K562 (cell line): ENCODE measurements around the gene CHTOP. TPM values are rescaled to one million over a fixed set of nuclear protein-coding genes. Genes with fewer than 3 reads are reported as not detected.

ENCODE experiments used
- ATAC-seq: fragments of 200-7000 bp; cut with Tn5 transposase; 3 replicates; pipeline ENCODE4 v1.9.1; 2020; ENCODE audit warnings: moderate library complexity
- BruUV-seq: library from RNA; stranded (reverse); fragments of 400-500 nt; replicated peaks from 2 replicates; lab custom pipeline; 2021; lab: Mats Ljungman, UMichigan
- CTCF ChIA-PET: fragments of 300-600 bp; formaldehyde crosslinking; extraction: SDS; loops from one replicate; lab custom pipeline; 2021; ENCODE audit warnings: low intra/inter-chr PET ratio; lab: Yijun Ruan, JAX
- POLR2A ChIA-PET: fragments of 300-600, 350-650 bp; sonication (Branson Sonifier 250); formaldehyde crosslinking; extraction: SDS; loops from one replicate; lab custom pipeline; 2021; ENCODE audit warnings: antibody characterized with exemption, inconsistent platforms; lab: Yijun Ruan, JAX
- DNase-seq, 4 experiments: peaks; one replicate each; pipeline versions ENCODE4 v3.0.0 to v3.0.0-alpha.2; 2011 to 2018; ENCODE audit warnings: low spot score in 3 of 4, mixed read lengths in 3 of 4; ENCODE audit errors: extremely low read depth in 1 of 4
- FAIRE-seq: peaks from 2 replicates; lab custom pipeline; 2011; peaks lifted over from hg19 to GRCh38; lab: Jason Lieb, UNC
- H2AFZ ChIP-seq: 2 replicates; pipeline ENCODE4 v1.6.0; 2011; ENCODE audit warnings: low read depth, low read length, control low read depth, inconsistent platforms
- H3K27ac ChIP-seq: fragments of 200-600 bp; 3 replicates; pipeline ENCODE4 v1.8.0; 2011; ENCODE audit warnings: low read depth, mild to moderate bottlenecking, control low read depth, inconsistent platforms, low read length, moderate library complexity, mixed read lengths; ENCODE audit errors: extremely low read depth
- H3K27me3 ChIP-seq, 2 experiments: fragments of 300-600 bp in 1 of 2; 2 replicates in 1 of 2; 3 replicates in 1 of 2; pipeline versions ENCODE4 v1.6.0 to v1.8.0; 2011; ENCODE audit warnings: inconsistent platforms in 2 of 2, low read length in 2 of 2, mild to moderate bottlenecking in 1 of 2, mixed read lengths in 1 of 2, moderate library complexity in 1 of 2; ENCODE audit not compliant: control insufficient read depth in 2 of 2, insufficient read depth in 2 of 2
- H3K36me3 ChIP-seq: fragments of 300-600 bp; 3 replicates; pipeline ENCODE4 v1.8.0; 2011; ENCODE audit warnings: mild to moderate bottlenecking, low read length, inconsistent platforms; ENCODE audit not compliant: control insufficient read depth, insufficient read depth
- H3K4me1 ChIP-seq, 2 experiments: fragments of 200-600 bp in 1 of 2; replicated peaks in 1 of 2; 2 replicates in 1 of 2; 3 replicates in 1 of 2; pipeline versions ENCODE4 v1.5.1 to v1.8.0; 2011; ENCODE audit warnings: inconsistent platforms in 2 of 2, low read length in 2 of 2, mild to moderate bottlenecking in 1 of 2, mixed read lengths in 1 of 2, moderate library complexity in 1 of 2; ENCODE audit not compliant: control insufficient read depth in 2 of 2, insufficient read depth in 2 of 2
- H3K4me2 ChIP-seq: 2 replicates; pipeline ENCODE4 v1.6.1; 2011; ENCODE audit warnings: low read length, control low read depth, inconsistent platforms, mixed read lengths; ENCODE audit not compliant: insufficient read depth
- H3K4me3 ChIP-seq: fragments of 200-600 bp; sonication (generic), shearing (Covaris generic); 2 replicates; pipeline ENCODE4 v1.5.1; 2016; ENCODE audit warnings: control low read depth, inconsistent platforms
- H3K79me2 ChIP-seq: fragments of 200-600 bp; 3 replicates; pipeline ENCODE4 v1.8.0; 2011; ENCODE audit warnings: low read length, inconsistent platforms; ENCODE audit not compliant: control insufficient read depth, insufficient read depth
- H3K9ac ChIP-seq, 2 experiments: 2 replicates each; pipeline versions ENCODE4 v1.6.0 to v1.6.1; 2011; ENCODE audit warnings: low read depth in 2 of 2, low read length in 2 of 2, control low read depth in 1 of 2, inconsistent platforms in 1 of 2, mild to moderate bottlenecking in 1 of 2, mixed read lengths in 1 of 2; ENCODE audit not compliant: insufficient read depth in 1 of 2
- H3K9me1 ChIP-seq: one replicate; pipeline ENCODE4 v1.6.0; 2011; ENCODE audit warnings: inconsistent platforms, mild to moderate bottlenecking, low read length, moderate library complexity; ENCODE audit not compliant: control insufficient read depth, insufficient read depth
- H3K9me3 ChIP-seq: replicated peaks from 2 replicates; pipeline ENCODE4 v1.5.1; 2011; ENCODE audit warnings: low read depth, low read length, inconsistent platforms; ENCODE audit not compliant: control insufficient read depth, insufficient read depth
- H4K20me1 ChIP-seq: replicated peaks from 2 replicates; pipeline ENCODE4 v1.6.1; 2011; ENCODE audit warnings: low read length, inconsistent platforms, mixed read lengths; ENCODE audit not compliant: control insufficient read depth, insufficient read depth
- MAFG ChIP-seq: fragments of 450-650 bp; conservative IDR thresholded peaks from 2 replicates; pipeline ENCODE4 v1.6.1; 2016; ENCODE audit warnings: missing genetic modification characterization, missing compliant biosample characterization
- PRDM10 ChIP-seq: fragments of 450-650 bp; IDR thresholded peaks from 2 replicates; pipeline ENCODE4 v1.6.1; 2018; ENCODE audit not compliant: partially characterized antibody
- ZNF592 ChIP-seq: fragments of 450-650 bp; IDR thresholded peaks from 2 replicates; pipeline ENCODE4 v1.6.1; 2017; ENCODE audit warnings: antibody characterized with exemption, mild to moderate bottlenecking
- WGBS: fragments of 100-300 bp; shearing (Covaris generic); methylation state at CpG from one replicate; pipeline ENCODE4 v1.1.6; 2016; ENCODE audit warnings: low coverage, mixed read lengths; ENCODE audit not compliant: insufficient coverage; ENCODE audit errors: missing lambda C conversion rate; 5-methylcytosine and 5-hydroxymethylcytosine counted together
- in situ Hi-C: fragments of 300-500 bp; cut with MboI; formaldehyde crosslinking; loops from 4 replicates; pipeline ENCODE4 v1.15.0; 2018; ENCODE audit warnings: inconsistent platforms, mixed read lengths
- intact Hi-C: fragments of 100-400 bp; cut with micrococcal nuclease; formaldehyde crosslinking; loops from 2 replicates; pipeline ENCODE4 v1.14.2; 2022
- polyA plus RNA-seq, 8 experiments: library from polyadenylated mRNA; depleted of rRNA in 4 of 8; stranded (reverse) in 5 of 8; unstranded in 3 of 8; fragments of >200 nt; fragmentation: Nextera tagmentation in 2 of 8; fragmentation: Illumina TruSeq in 1 of 8; extraction: Ambion mirVana in 2 of 8; extraction: Trizol in 1 of 8; gene quantifications; 2 replicates each; pipeline versions ENCODE4 v1.2.1 to v1.2.3, GENCODE V29; 2011 to 2014; ENCODE audit warnings: inconsistent platforms in 1 of 8, missing spikeins in 1 of 8
- total RNA-seq, 7 experiments: library from RNA; depleted of rRNA in 6 of 7; stranded (reverse); fragments of >200 nt in 6 of 7; fragmentation: Illumina TruSeq in 2 of 7; extraction: Trizol in 2 of 7; gene quantifications; 2 replicates each; pipeline versions ENCODE4 v1.2.1 to v1.2.3, GENCODE V29; 2011 to 2021; ENCODE audit warnings: low replicate concordance in 1 of 7

Gene CHTOP
- total and polyA plus RNA-seq, 9 of the 15 experiments (the other 6 are each of a cell fraction or from before 2014, with no cell fraction given): 10.2 to 91.8 (median 60.8) TPM

GRCh38 chr1:153616144-153616916 is 17.5 kb upstream of the CHTOP start, which contains the start of gene S100A14:
Gene S100A14 (minus strand): TSS chr1:153616325. CDS start chr1:153615858, 467 bp downstream.
- 33% methylated on average over 6 of the region's 10 CpGs for WGBS
- ATAC-seq (peak; percentile 76), DNase-seq (peak in 3 of 4 experiments; percentile 57 to 61 (median 61)), FAIRE-seq (no peak)
- intact Hi-C loops (no loop called here), in situ Hi-C loops (no loop called here)
- peaks cover 9 to 30% of the 10 kb centered on the region in 2 experiments; a peak in 4 of 5 replicates for H3K4me1 ChIP-seq
- H3K27me3 ChIP-seq: no peaks in the 10 kb centered on the region
- no peaks in the 10 kb centered on the region for H3K9me3 ChIP-seq
- no peaks in the 10 kb centered on the region for H3K9me1 ChIP-seq
- H3K27ac ChIP-seq: peak within 1 kb of the TSS; percentile 49; the same call in 2 of the 3 replicates
- no peaks in the 10 kb centered on the region for H3K79me2 ChIP-seq
- ChIA-PET POLR2A (interaction anchor here (0.6 to 6.8 kb wide), 8 partner anchors 8 to 120 kb away, joined by 3 to 70 read pairs (median 4); partner anchors contain the start of genes S100A1 and S100A13), CTCF (no interaction called here)
- peak within 1 kb of the TSS; percentile 94 for H2AFZ ChIP-seq
- H3K4me3 ChIP-seq: no peak within 1 kb of the TSS
- BruUV-seq: no TSS peak
- peak within 1 kb of the TSS in 1 of 2 experiments; percentile 84; a peak in 3 of 4 replicates for H3K9ac ChIP-seq
- no peaks in the 10 kb centered on the region for H3K36me3 ChIP-seq
- H3K4me2 ChIP-seq: no peak within 1 kb of the TSS; the same call in 1 of the 2 replicates
- no peaks in the 10 kb centered on the region for H4K20me1 ChIP-seq
- peak; percentile 60 for TF ChIP-seq PRDM10
- TF ChIP-seq ZNF592: peak; percentile 56; the same call in 1 of the 2 replicates
- TF ChIP-seq MAFG (tag): no peak
